A673 (cell line): ENCODE measurements around the gene FAIM2.

Source experiments
- EZH2 ChIP-seq: fragments of 200-600 bp; sonication (generic); IDR thresholded peaks from 2 replicates; pipeline ENCODE4 v1.6.1; 2017; ENCODE audit warnings: borderline replicate concordance, low read depth, mild to moderate bottlenecking, mixed read lengths, antibody characterized with exemption, low read length; ENCODE audit not compliant: poor library complexity, severe bottlenecking
- TF ChIP-seq, protein P1 (sequence below): fragments of 300-800, 200-600 bp; sonication (generic); conservative IDR thresholded peaks from 2 replicates; pipeline ENCODE4 v1.5.1; 2017; ENCODE audit warnings: low read depth, mild to moderate bottlenecking, antibody characterized with exemption, low read length, moderate library complexity, mixed read lengths

DNA sequence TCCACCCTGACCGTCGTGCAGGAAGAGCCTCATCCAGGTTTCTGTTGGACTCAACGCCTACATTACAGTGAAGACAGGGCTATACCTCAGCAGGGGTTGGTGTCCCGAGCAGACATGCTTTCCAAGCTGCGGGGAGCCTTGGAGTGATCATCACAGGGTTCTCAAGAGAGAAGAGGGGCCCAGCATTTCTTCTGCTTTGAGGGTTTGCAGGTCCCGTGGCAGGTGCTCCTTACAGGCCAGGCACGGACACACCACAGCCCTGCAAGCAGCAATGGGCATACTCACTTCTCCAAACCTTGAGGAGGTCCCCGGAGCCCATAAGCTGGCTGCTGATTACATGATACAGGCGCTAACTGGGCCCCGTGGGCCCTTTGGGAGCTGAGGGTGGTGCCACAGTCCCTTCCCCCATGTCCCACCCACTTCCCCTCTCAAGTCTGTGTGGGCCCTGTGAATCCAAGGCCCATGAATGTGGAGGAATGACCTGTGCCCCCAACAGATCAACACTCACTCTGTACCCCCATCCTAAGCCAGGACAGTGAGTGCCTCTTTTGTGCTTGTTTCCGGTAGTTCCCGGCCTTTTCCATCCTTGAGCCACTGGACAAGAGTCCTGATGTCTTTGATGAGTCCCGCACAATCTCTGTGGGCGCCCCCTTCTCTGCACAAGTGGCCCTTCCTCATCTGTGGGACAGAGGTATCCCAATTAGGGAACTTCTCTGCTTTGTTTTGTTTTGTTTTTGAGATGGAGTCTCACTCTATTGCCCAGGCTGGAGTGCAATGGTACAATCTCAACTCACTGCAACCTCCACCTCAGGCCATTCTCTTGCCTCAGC lies 47.9 kb upstream of the FAIM2 start:
- TF ChIP-seq, protein P1, sequence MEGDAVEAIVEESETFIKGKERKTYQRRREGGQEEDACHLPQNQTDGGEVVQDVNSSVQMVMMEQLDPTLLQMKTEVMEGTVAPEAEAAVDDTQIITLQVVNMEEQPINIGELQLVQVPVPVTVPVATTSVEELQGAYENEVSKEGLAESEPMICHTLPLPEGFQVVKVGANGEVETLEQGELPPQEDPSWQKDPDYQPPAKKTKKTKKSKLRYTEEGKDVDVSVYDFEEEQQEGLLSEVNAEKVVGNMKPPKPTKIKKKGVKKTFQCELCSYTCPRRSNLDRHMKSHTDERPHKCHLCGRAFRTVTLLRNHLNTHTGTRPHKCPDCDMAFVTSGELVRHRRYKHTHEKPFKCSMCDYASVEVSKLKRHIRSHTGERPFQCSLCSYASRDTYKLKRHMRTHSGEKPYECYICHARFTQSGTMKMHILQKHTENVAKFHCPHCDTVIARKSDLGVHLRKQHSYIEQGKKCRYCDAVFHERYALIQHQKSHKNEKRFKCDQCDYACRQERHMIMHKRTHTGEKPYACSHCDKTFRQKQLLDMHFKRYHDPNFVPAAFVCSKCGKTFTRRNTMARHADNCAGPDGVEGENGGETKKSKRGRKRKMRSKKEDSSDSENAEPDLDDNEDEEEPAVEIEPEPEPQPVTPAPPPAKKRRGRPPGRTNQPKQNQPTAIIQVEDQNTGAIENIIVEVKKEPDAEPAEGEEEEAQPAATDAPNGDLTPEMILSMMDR: no peak
- TF ChIP-seq EZH2: no peak
